ENCODE measurements around the gene PKN3. TPM values are rescaled to one million over a fixed set of nuclear protein-coding genes. Genes with fewer than 3 reads are reported as not detected.
A peak's percentile ranks its signal among the peaks of the same experiment; 100 is the strongest.

PKN3 gene
- total and polyA plus RNA-seq, 2 of the 13 experiments (the other 11 are each of a cell fraction or from before 2014, with no cell fraction given): 10.5 to 13.2 TPM

- TF ChIP-seq RBFOX2 (IDR thresholded peaks at IDR 0.05; ENCODE audit: low read depth, low read length): no peak
- TF ChIP-seq HOXA3 (CRISPR knock-in tag; IDR thresholded peaks at IDR 0.05): peak; percentile 66
- TF ChIP-seq MIXL1 (CRISPR knock-in tag; IDR thresholded peaks at IDR 0.05): peak; percentile 47
- TF ChIP-seq ZBTB2 (CRISPR knock-in tag; IDR thresholded peaks at IDR 0.05; ENCODE audit: low read depth): no peak
- TF ChIP-seq KDM5A (IDR thresholded peaks at IDR 0.05; ENCODE audit: borderline replicate concordance, low read length): no peak
- no peak for TF ChIP-seq CREB3 (CRISPR knock-in tag; IDR thresholded peaks at IDR 0.05)
- peak; percentile 24; the same call in 1 of the 2 replicates for TF ChIP-seq ARID4A (CRISPR knock-in tag; IDR thresholded peaks at IDR 0.05; ENCODE audit: borderline replicate concordance)
- no peak for TF ChIP-seq ZNF652 (CRISPR knock-in tag; IDR thresholded peaks at IDR 0.05; ENCODE audit: borderline replicate concordance, low read depth)
- no peak for TF ChIP-seq HMG20B (CRISPR knock-in tag; conservative IDR thresholded peaks at IDR 0.05)
- TF ChIP-seq HDAC2 (CRISPR knock-in tag; IDR thresholded peaks at IDR 0.05): peak; percentile 28; the same call in 1 of the 2 replicates
- TF ChIP-seq ATF7-NPFF (CRISPR knock-in tag; IDR thresholded peaks at IDR 0.05; ENCODE audit: low read depth): 0 out of 2 replicates have a peak, but pooled peaks have one; percentile 23
- TF ChIP-seq NR2F6 (IDR thresholded peaks at IDR 0.05): no peak
- TF ChIP-seq NR2F6 (CRISPR knock-in tag; IDR thresholded peaks at IDR 0.05): no peak
- no peak for TF ChIP-seq THAP7 (CRISPR knock-in tag; IDR thresholded peaks at IDR 0.05)
- TF ChIP-seq KDM6A (CRISPR knock-in tag; IDR thresholded peaks at IDR 0.05; ENCODE audit: low read depth): peak; percentile 35; the same call in 1 of the 2 replicates
- no peak for TF ChIP-seq PRDM15 (CRISPR knock-in tag; IDR thresholded peaks at IDR 0.05)
- no peak for TF ChIP-seq ZNF704 (CRISPR knock-in tag; IDR thresholded peaks at IDR 0.05; ENCODE audit: borderline replicate concordance)
These were observed 60.6 kb downstream of the PKN3 start (continued) for GRCh38 chr9:128762671-128763449.
